ENCODE results near the gene HSD3B7. TPM values are rescaled to one million over a fixed set of nuclear protein-coding genes. Genes with fewer than 3 reads are reported as not detected.
A peak's percentile ranks its signal among the peaks of the same experiment; 100 is the strongest.
"Not testable (repeated sequence)": the region's sequence is repeated elsewhere in the genome, so short reads cannot be mapped to it uniquely, and the experiment has no call there.

HSD3B7 gene
- polyA plus RNA-seq, 10 donors: 7.1 to 13.8 (median 9.8) TPM

DNA sequence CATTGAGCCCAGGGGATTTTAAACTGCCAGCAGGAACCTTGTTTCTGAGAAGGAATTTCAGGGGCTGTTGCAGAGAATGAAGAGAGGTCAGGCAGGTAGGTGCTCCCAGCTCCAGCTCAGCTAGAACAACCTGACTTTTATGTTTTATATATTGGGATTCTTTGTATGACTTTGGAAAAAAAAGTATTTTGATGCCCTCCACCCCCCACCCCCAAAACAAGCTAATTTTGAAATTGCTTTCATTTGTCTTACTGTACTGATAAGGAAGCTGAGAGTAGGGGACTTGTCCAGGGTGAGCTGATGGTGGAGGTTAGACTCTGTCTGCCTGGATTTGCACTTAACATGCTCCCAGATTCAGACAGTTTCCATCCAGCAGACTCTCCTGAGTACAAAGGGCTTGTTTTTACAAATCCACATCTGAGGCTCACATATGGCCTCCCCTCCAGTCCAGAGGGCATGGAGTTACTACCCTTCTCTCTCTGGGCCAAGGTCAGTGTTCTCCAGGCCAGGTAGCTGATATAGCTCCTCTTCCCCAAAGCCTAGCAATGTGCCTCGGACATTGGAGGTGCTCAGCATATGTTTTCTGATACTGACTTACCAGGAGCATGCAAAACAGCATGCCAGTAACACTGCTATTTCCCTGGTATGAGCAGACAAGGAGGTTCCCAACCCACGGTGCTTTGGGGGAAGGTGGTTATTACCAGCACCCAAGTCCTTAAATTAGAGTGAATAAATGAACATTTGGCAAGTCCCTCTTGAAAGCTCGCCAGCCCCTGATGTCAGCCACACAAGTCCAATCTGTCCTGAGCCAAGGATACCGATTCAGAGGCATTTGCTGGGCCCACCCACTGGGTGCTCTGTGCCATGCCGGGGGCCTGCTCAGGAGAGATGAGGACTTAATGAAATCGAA is 14.1 kb downstream of the HSD3B7 start:
- DNase-seq: no peak

DNA sequence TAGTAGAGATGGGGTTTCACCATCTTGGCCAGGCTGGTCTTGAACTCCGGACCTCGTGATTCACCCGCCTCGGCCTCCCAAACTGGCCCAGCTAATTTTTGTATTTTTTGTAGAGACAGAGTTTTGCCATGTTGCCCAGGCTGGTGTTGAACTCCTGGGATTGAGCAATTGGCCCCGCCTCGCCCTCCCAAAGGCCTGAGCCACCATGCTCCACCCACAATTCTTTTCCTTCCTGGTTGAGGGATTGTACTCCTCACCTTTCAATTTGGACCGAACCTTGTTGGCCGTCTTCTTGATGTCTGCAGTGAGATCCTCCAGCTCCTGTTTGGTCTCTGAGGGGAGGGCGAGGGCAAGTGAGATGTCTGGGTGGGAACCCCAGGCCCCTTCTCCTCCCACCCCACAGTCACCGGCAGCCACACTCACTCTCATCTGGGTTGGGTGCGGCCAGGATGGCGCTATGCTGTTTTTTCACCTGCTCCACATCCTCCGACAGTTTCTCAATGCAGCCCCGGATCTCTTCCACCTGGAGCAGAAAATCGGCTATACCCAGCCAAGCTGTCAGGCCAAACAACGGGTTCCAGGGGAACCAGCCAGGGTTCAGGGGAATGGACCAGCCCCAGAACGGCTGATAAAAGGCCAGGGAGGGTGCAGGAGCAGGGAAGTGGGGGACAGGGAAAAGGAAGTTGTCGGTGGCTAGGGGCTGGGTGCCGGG is 15.8 kb downstream of the HSD3B7 start:
- no peak for DNase-seq

DNA sequence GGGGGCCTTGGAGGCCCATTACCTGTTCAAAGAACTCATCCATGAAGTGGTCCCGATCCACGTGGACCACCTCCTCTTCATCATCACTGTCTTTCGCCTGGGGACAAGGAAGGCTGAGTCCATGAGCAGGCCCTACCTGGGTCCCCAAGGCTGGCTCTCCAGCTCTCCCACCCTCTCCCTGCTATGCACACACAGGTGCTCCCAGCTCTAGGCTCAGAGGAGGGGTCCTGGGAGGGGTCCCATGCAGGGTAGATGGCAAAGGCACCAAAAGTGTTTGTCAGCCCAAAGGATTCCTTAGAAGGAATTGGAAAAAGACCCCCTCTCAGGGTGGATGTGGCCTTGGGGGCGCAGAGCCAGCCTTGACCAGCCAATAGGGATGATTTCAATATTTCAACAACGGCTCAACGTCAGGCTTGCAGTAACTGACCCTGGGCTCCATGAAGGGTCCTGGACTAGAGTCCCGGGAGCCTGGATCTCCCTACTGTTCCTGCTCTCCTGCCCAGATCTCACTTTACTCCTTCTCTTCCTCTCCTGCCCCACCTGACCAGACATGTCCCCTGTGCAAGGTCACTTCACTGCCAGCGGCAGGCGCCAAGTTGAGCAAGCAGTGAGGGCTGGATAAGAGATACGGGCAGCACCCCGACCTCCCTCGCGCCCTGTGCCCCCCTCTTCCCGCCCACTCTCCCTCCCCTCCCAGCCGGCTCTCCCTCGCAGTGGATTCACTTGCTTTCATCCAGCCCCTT is 16.7 kb downstream of the HSD3B7 start:
- no peak for DNase-seq

DNA sequence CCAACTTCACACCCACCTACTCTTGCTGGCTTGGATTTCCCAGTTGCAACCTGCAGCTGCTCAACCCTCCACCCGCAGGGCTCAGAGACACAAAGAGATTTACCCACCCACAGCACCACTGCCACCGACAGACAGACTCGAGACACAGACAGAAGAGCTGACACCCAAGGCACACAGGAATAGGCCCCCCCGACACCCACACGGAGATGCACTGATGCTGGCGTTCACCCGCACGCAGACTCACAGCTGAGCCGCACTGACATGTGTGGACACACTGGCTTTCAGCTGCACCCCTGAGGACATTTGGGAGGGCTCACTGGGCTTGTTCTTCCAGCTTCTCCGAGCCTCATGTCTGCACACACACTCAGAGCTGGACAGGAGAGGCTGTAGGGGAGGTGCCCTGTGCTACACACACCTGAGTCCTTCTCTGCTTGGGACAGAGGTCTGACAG is 17.3 kb downstream of the HSD3B7 start:
- DNase-seq: no peak

DNA sequence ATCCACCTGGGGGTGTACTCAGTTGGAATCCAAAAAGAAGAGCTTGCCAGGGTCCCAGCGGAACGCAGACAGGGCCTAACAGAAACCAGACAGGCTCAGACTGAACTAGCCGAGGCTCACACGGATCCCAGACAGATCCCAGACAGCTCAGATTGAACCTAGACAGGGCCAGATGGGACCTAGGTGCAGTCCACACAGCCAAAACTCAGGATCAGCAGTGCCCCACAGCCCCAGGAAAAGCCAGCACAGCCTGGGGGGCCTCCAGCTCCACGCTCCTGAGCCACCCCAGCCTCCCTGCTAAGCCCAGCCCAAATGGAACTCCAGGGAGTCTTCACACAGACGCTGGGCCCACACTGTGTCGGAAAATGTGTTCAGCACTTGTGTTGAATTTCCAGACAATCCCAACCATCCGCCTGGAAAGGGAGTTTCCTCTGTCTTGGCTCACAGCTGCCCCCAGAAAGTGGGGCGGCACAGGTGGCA is 17.9 kb downstream of the HSD3B7 start:
- DNase-seq: peak in 1 of 3 donors; percentile 67

DNA sequence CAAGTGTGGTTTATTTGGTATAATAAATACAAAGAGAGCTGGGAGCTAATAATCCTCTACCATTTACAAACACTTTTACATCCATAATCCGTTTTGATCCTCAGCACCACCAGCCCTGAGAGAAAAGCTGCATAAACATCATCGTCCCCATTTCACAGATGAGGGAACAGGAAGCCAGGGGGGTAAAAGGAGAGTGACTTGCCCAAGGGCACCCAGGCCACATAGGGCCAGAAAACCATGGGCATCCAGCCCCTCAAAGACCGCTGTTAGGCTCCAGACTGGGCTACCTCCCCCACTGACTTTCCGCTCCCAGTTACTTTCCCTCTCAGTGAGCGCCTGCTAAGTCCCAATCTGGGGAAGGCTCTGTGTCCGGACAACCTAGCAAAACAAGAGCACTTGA is 18.7 kb downstream of the HSD3B7 start:
- DNase-seq: no peak

DNA sequence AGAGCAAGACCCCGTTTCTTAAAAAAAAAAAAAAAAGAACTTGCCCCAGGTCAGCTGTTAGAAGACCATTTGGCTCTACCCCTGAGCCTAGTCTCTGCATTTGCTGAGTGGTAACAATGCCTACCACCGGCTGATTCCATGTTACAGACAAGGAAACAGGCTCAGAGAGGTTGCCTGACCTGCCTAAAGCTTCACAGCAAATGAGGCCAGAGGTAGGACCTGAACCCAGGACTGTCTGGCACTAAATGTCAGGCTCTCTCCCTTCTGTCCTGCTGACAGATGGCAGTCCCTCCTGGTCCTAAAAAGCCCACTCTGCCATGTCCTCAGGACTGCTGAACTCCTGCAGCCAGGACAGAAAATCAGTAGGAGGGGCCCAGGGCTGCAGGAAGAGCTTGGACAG is 19.7 kb downstream of the HSD3B7 start:
- DNase-seq: no peak

DNA sequence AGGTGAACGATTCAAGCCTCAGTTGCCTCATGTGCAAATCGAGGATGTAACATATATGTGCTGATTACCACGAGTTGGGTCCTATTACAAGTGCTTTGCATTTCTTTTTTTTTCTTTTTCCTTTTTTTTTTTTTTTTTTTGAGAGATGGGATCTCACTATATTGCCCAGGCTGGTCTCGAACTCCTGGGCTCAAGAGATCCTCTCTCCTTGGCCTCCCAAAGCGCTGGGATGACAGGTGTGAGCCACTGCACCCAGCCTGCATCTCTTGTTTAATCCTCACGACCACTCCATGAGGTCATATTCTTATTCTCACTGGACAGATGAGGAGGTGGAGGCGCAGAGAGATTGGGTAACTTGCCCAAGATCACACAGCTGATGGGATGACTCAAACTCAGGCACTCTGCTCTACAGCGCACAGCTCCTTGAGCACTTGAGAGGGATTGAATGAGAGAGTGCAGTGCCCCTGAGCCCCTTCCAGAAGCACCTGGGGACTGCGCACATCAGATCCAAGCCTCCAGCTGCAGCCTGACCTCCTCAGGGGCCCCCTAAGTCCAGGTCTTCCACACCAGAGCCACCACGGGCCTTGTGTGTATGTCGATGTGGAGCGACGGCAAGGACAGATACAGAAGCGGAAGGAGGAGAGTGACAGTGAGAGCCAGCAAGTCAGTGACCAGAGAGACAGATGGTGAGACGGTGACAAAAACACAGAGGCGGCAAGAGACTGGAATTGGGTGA is 20.5 kb downstream of the HSD3B7 start:
- DNase-seq: no peak

DNA sequence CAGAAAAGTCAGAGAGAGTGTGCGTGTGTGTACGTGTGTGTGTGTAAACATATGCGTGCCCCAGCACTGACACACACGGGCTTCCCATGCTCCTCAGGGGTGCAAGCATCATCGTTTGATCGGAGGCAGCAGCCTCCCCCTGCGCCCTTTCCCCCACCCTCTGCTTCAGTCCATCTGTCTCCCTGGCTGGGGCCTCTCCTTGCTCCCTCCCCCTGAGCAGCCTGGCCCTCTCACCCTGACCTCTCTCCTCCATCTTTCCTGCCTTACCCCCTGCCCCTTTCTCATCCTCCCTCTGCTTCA is 21.0 kb downstream of the HSD3B7 start:
- DNase-seq: no peak

DNA sequence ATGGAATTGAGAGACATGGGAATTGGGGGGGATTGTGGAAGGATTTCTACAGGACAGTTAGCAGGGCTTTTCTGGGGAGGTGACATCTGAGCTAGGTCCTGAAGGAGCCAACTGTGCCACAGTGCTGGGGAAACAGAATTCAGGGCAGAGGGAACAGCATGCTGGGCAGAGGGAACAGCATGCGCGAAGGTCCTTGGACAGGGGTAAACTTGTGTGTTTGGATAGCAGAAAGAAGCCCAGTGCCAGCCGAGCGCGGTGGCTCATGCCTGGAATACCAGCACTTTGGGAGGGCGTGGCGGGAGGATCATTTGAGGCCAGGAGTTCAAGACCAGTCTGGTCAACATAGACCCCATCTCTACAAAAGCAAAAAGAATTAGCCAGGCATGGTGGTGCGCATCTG is 21.6 kb downstream of the HSD3B7 start:
- DNase-seq: no peak

DNA sequence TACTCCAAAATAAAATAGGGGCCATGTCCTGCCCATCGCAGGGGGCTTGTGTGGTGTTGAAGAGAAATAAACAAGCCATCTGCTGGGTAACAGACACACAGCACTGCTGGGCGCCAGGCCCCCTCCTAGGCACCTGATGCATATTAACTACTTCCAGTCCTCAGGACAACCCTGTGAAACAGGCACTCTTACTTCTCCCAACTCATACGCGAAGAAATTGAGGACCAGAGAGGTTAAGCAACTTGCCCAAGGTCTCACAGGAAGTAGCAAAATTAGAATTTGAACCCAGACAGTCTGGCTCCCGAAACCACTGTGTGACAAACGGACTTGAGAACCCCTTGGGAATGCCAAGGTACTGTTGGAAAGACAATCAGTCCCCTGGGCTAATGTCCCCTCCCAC is 22.7 kb downstream of the HSD3B7 start:
- DNase-seq: no peak

DNA sequence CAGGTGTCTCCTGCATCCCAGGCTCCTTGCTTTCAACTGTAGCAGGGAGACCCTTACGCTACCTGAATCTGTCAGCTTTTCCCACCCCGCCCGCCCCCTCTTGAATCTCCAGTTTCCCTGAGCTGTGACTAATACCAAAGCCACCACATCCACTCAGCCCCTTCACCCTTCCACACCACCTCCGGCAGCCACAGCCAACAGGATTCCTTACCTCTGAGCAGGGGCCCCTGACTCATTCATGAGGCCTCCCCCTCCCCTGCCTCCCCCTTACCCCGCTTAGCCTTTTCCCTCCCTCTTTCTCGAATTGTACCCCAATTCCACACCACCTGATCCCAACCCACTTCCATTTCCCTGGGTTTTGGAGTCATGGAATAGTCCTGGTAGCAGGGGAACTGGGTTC is 23.1 kb downstream of the HSD3B7 start:
- DNase-seq: peak in 1 of 3 donors; percentile 56

DNA sequence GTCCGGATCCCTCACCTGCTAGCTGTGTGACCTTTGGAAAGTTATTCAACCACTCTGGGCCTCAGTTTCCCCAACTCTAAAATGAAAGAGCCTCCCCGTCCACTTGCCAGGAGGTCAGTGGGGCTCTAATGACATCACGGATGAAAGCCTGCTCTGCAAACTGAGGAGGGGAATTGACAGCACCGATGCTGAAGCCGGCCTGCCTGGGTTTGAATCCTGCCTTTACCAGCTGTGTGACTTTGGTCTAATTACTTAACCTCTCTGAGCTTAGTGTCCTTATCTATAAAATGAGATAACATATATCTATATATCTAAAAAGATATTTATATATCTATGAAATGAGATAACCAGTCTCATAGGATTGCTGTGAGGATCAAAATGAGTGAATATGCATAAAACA is 23.5 kb downstream of the HSD3B7 start:
- DNase-seq: no peak

DNA sequence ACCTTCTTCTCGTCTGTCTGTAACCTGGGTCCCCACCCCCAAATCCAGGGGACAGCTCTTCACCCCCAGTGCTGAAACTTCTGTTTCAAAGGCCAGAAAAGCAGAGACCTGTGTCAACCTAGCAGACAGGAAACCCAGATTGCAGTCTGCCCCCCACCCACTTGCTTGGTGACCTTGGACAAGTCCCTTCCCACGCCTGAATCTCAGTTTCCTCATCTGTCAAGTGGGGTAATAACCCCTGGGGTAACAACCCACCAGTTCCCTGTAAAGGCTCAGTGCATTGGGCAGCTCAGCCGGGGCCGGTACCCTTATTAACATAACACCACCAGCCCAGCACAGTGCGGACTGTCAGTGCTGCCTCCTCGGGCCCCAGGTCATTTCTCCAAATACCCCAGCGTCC is 24.1 kb downstream of the HSD3B7 start:
- DNase-seq: no peak

DNA sequence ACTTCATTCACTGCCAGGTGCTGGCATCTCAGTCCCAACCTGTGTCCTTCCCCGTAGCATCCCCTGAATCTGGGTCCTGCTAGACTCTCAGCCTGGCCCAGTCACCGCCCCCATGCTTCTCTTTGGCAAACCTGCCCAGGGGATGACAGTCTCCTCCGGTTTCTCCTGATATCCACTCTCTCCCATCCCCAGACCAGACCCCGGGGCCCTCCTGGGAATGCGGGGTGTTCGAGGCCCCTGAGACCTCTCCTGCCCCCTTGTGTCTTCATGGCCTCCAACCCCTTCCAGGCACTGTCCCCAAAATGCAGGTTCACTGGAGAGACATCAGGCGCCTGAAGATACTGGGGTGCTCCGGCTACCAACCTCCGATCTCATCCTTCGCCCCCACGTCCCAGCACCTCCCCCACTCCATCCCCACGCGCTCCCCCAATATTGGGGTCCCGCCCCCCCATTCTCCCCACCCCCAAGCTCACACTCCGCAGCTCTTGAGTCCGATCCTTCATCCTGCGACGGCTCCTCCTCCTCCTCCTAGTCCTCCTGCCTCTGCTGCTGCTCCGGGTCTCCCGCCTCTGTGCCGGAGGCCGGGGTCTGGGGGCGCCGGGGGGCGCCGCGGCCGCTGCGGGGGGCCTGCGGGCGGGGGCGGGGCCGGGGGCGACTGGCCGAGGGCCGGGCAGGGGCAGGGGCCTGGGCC is 25.0 kb downstream of the HSD3B7 start:
- DNase-seq: no peak

DNA sequence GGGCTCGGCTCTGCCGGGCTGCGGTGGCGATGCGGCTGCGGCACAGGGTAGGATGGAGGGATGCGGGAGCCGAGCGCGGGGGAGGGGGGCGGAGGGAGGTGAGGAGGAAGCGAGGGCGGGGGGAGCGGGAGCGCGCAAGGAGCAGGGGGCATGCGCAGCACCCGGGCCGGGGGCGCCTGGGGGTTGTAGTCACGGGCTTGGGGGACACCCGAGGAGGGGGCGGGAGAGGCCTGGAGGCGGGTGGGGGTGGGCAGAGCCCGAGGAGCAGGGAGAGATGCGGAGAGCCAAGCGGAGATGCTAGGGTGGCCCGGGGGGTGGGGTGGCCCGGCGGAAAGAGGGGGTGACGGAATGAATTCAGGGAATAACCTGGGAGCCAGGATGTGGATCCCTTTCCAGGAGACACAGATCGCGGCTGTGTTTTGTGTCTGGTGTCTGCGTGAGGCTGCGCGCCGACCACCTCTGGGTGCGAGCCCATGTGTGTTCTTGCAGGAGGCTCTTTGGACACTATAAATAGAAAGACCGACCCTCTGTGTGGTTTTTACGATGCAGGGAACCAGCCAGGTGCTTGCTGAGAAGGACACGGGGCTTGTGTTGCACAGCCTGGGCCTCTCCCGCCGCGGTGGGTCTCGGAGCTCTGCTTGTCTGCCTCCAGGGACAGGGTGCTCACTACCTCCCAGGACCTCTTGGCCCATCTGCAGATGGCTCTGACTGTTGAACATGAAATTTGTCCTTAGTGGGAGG is 25.7 kb downstream of the HSD3B7 start, which contains the start of gene STX1B:
Gene STX1B, minus strand, starts transcription at position 54 of the 741 bp plus-strand sequence. CDS start 242 bp downstream, outside the sequence.
- DNase-seq: peak in 2 of 3 donors; percentile 64 to 77

DNA sequence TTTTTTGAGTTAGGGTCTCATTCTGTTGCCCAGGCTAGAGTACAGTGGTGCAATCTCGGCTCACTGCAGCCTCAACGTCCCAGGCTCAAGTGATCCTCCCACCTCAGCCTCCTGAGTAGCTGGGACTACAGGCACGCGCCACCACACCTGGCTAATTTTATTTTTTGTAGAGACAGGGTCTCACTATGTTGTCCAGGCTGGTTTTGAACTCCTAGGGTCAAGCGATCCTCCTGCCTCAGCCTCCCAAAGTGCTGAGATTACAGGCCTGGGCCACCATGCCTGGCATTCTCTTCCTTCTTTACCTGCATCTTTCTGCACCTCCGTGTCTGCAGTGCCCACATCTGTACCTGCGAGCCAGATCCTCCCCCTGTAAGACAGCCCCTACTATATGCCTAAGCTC is 26.8 kb downstream of the HSD3B7 start:
- DNase-seq: not testable (repeated sequence)

DNA sequence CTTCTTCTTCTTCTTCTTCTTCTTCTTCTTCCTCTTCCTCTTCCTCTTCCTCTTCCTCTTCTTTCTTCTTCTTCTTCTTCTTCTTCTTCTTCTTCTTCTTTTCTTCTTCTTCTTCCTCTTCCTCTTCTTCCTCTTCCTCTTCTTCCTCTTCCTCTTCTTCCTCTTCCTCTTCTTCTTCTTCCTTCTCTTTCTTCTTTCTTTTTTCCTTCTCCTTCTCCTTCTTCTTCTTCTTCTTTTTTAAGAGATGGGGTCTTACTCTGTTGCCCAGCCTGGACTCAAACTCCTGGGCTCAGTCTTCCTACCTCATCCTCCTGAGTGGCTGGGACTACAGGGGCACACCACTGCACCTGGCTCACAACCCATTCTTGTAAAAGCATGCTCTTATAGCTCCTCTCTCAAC is 28.3 kb downstream of the HSD3B7 start:
- DNase-seq: not testable (repeated sequence)

DNA sequence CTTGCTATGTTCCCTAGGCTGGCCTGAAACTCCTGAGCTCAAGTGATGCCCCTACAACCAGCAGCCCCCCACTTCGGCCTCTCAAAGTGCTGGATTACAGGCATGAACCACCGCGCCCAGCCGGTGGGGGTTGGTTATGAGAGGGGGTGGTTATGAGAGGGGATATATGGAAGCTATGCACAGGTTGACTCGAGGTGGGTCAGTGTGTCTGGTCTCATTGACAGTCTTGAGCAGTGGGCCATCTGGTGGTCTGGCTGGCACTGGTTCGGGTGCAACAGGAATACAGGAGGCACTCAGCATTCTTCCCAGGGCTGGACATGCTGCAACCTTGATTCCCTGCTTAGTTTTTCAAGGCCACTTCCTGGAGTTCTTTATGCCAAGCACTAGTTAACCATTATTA is 31.0 kb downstream of the HSD3B7 start:
- DNase-seq: no peak

DNA sequence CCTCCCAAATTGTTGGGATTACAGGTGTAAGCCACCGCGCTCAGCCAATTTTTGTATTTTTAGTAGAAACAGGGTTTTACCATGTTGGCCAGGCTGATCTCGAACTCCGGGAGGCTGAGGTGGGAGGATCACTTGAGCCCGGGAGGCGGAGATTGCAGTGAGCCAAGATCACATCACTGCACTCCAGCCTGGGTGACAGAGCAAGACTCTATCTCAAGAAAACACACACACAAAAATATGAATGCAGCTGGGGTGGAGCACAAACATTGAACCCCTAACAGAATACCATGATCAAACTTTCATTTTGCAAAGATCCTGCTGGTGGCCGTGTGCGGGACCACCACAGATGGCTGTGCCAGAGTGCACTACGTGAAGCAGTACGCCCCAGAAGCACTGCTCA is 32.7 kb downstream of the HSD3B7 start:
- DNase-seq: not testable (repeated sequence)

All from muscle of back (tissue), 11 donors.